Fibroblast of skin of abdomen (primary cell): ENCODE measurements around the gene PTX4.

Experiments used
- DNase-seq: peaks from one replicate; pipeline ENCODE4 v3.0.0-alpha.2; 2013

Gene PTX4

GRCh38 chr16:1458336-1458976, 30.3 kb downstream of the PTX4 start:
- DNase-seq, result peak; percentile 45

DNA sequence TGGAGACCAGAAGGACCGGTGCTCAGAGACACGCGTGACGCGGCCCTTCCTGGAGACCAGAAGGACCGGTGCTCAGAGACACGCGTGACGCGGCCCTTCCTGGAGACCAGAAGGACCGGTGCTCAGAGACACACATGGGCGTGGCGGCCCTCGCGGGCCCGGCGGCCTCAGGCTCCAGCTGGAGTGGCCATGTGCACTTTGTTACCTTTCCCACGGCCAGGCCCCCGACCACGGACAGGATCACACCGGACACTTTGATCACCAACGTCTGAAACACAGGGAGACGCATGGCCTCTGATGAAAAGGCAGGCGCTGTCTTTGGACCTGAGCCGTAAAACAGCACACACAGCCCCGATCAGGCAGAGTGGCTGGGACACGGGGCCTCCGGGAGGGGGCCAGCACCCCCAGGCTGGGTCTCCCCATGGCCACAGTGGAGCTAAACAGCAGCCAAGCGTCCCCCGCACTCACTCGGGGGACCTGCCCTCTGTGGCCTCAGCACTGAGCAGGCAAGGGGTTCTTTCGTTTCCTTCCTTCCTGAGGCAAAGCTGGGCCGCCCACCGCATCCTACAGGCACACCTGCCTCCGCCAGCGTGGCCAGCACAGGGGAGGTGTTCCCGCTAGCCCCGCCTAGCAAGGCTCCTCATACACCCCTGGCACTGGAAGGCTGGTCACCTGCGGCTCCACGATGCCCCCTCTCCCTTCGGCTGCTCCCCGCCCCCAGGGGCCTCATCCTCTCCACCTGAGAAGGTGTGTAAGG, 31.1 kb downstream of the PTX4 start:
- no peak for DNase-seq

GRCh38 chr16:1456951-1457350, 31.8 kb downstream of the PTX4 start:
- DNase-seq, result no peak

DNA sequence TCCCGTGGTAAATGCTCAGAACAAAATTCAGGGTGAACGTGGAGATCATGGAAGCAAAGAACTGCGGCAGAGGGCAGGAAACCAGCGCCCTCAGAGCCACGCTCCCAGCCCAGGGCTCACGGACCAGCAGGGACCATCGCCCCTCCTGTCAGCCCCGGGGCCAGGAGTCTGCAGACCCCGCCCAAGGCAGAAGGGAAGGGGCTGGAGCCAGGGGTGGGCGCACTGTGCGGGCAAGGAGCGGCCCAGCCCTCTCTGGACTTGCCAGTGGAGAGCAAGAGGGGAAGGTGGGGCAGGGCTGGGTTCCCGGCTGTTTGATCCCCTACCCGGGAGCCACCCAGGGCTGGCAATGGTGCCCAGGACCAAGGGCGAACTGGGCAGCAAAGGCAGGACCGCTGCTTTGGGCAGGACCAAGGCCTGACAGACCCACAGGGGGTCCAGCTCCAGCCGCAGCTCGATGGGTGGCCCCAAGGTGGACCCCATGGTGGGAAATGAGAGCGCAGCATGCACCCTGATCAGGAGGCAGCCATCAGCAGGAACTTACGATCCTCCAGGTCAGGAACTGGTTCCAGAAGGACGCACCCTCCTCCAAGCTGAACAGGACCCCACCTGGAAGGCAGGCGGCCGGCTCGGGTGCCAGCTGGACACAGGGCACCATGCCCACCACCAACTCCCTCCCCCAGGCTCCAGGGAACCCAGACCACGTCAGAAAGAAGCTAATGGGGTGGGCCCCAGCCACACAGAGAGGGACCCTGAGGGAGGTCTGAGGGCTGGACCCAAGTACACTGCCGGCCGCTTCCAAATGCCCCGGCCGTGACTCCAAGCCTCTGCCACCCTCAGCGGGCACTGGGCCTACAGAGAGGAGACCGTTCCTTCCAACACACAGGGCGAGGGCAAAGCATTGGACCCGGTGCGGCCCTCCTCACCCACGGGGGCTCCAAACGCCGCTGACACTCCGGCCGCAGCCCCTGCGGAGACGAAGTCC, 33.3 kb downstream of the PTX4 start:
- no peak for DNase-seq

DNA sequence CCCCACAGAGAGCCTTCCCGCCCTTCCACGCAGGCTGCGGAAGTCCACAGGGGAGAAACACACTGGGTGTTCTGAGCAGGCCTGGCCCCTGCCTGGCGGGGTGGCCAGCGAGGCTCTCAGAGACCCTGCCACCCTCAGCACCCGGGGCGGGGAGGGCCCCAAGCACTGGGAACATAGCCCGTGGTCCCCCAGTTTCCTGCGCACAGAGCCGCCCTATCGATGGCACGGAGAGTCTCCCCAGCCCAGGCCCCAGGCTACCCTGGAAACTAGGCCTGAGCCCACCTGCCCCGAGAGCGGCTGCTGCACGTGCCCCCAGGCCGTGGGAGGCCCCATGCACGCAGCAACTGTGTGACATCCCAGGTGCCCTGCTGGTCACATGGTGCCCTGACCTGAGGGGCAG, 34.2 kb downstream of the PTX4 start:
- no peak for DNase-seq

GRCh38 chr16:1453316-1453715, 35.4 kb downstream of the PTX4 start:
- DNase-seq, result no peak

DNA sequence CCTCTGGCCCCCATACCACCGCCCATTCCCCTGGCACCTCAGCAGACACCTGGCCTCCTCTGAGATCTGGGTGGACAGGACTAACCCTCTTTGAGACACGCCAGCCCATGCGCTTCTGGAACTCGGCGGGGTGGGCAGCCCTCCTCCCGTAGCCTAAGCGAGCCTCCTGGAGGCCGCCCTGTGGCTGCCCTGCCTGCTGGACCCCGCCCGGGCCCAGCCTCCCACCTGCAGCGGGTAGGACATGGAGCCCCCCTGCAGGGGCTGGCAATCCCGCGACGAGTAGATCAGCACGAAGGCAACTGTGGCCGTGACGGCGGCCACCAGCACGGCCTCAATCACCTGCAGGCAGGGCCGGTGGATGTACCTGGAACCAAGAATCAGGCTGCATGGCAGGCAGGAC, 36.2 kb downstream of the PTX4 start:
- DNase-seq, result no peak

DNA sequence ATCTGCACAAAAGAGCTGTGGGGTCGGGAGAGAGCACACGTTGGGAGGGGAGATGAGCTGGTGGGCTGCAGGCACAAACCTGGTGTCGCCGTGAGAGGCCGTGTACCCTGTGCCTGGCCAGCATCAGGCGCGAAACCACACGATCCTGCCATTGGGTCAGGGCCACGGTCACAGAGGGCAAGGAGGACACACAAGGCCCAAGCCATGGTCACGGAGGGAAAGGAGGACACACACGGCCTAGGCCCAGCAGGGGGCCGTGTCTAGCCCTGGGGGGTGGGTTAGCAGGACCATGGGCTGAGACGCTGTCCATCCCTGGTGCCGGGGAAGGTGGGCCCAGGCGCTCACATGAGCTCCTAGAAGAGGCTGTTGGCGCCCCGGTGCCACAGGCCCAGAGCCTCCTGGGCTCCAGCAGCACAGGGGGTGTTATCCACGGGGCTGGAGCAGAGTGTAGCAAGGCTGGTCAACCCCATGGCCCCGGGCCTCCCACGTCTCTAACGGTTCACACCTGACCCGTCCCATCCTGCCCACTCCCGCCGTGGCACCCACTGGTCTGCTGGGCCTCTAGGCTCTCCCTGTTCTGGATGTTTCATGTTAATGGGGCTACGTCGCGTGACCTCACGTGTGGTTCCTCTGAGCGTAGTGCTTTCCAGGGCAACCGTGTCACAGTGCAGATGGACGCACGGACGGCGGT, 36.9 kb downstream of the PTX4 start:
- no peak for DNase-seq

- DNase-seq, result no peak
These were observed 37.9 kb downstream of the PTX4 start for GRCh38 chr16:1450841-1451240.

DNA sequence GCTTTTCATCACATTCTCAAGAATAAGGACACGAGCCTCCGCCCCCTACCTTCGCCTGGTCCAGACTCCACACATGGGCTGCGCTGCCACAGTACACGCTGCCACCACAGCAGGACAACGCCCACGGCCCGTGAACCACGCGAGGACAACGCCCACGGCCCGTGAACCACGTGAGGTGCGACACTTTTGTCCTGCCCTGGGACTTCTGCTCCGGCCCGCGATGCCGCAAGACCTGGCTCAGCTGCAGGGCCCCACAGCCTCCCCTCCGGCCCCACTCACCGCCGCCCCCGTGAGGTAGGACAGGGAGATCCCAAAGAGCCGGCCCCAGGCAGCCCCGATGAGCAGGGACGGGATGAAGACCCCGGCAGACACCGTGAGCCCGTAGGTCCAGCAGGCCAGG, 38.5 kb downstream of the PTX4 start:
- no peak for DNase-seq

GRCh38 chr16:1449201-1449788, 39.4 kb downstream of the PTX4 start:
- DNase-seq, result no peak

GRCh38 chr16:1448536-1449116, 40.1 kb downstream of the PTX4 start:
- no peak for DNase-seq

- DNase-seq, result no peak
These were observed 40.8 kb downstream of the PTX4 start for GRCh38 chr16:1447965-1448364.

DNA sequence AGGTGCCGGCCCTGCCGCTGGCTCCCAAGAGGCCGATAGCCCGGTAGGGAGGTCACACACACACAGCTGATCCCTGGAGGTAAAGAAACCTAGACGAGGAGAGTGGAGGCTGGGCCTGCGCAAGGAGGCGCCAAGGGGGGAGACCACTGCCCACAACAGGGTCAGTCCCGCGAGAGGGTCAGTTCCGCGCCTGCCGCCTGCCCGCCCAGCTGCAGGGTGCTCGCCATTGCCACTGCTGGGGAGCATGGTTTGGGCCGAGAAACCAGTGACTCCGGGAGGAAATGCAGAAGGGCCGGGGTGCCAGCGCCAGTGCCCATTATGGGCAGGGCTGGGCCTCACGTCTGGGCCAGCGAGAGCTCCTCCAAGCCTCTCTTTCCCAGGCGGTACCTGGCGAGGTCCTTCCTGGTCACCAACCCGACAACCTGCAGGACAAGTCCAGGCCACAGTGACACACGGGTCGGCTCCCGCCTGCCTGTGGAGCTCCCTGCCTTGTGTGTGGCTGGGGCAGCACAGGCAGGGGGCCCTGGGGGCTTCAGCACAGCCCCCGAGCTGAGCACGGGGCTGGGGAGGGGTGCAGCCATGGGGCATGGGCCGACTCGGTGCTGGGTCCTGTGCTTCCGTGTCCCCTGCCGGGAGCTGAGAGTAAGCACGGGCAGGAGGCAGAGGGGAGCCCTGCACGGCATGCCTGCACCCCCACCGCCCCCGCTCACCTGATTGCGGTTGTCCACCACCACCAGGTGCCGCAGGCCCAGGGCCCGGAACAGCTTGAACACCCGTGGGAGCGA, 42.3 kb downstream of the PTX4 start:
- DNase-seq, result no peak

GRCh38 chr16:1445518-1446203, 43.1 kb downstream of the PTX4 start:
- no peak for DNase-seq

DNA sequence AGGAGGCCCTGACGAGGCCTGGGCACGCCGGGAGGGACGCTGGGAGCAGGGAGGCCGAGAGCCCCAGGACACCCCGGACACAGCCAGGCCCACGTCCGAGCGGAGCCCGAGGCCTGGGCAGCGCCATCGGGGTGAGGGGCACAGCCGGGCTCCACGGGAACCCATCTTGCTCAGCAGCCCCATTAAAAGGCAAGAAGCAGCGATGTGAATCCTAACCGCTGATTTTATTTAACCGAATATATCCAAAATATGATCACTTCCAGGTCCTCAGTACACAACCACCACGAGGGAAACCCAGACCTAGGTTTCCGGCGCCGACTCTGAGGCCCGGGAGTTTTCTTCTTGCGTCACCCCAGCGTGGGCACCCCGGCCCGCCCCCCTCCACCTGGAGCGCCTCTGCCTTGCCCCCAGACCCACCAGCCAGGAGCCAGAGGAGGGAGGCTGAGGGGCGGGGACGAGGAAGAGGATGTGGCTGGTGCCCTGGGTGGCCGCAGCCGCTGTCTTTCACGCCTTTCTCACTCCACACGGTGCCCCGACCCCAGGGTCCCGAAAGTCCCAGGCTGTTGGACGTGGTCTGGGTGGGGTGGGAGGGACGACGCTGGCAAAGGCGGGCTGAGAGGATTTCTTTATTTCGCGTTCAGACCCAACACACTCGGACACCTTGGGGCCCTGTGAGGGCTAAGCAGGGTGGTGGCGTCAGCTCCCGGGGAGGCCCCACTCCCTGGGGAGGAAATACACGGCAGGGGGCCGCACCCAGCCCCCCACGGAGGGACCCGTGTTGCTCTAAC, 43.8 kb downstream of the PTX4 start:
- DNase-seq, result no peak

DNA sequence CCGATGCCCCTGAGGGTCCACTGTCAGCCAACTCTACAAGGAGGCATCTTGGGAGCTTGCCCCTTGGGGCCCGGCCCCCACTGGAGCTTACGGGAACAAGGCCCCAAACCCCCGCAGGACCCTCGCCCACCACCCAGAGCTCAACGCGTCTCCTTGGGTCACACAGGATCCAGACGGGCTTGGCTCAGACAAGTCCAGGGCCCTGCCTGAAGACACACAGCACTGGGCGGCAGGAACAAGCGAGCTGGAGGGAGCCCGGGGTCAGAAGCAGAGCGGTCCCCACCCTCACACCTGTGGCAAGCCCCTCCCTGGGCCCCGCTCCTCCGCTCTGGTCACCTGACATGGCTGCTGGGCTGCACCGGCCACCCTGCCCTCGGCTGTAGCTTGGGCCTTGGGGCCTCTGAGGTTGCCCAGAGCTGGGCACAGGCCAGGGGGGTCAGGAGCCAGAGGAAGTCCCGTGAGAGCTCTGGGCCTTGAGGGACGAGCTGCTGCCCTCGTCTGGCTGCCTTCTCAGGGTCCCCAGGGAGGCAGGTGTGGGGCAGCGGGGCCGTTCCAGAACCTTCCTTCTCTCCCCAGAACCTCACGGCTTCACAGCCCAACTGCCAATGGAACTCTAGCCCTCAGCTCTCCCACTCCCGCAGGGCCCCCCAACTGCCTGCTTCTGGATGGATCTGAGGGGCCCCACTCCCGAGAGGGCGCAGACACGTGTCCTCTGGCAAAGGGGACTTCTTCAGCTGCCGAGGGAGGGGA, 44.6 kb downstream of the PTX4 start, which contains the start of gene CCDC154:
TSS of gene CCDC154 (minus strand) at position 577 of the 750 bp plus-strand sequence. CDS start at position 343, 234 bp downstream.
- no peak for DNase-seq

DNA sequence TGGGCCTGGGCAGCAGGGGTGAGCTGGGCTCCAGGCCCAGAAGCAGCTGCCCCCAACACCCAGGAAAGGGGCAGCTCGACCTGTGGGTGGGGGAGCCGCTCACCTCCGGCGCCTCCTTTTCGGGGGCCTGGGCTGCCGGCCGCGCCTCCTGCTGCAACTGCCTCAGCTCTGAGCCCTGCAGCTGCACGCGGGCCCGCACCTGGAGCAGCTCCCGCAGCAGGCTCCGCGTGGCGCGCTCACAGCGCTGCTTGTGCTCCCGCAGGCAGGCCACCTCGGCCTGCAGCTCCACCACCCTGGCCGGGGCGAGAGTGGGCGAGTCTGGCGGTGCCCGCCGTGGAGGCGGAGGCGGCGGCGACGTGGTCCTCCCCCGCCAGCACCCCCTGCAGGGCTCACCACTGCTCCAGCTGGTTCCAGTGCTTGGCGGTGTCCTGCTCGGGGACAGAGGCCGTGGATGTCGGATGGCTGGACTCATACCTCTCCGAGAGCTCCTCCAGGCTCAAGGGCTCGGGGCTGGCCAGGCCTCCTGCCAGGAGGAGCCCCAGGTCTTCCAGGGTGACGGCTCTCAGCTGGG, 45.3 kb downstream of the PTX4 start:
- no peak for DNase-seq
